Fibroblast of lung (primary cell): ENCODE data around the gene CNR1. TPM values are rescaled to one million over a fixed set of nuclear protein-coding genes. Genes with fewer than 3 reads are reported as not detected.

Experiments used
- DNase-seq, 2 donors: peaks; one replicate each; pipeline versions ENCODE4 v3.0.0 to v3.0.0-alpha.2; 2010; ENCODE audit warnings: low read depth in 2 of 2
- H2AFZ ChIP-seq: 2 replicates; pipeline ENCODE4 v1.5.1; 2012; ENCODE audit warnings: low read length, control low read depth, inconsistent platforms
- H3K27ac ChIP-seq: 2 replicates; pipeline ENCODE4 v1.5.1; 2011; ENCODE audit warnings: low read length, control low read depth; ENCODE audit not compliant: insufficient read depth
- H3K27me3 ChIP-seq: 2 replicates; pipeline ENCODE4 v1.5.1; 2011; ENCODE audit warnings: mild to moderate bottlenecking, low read length; ENCODE audit not compliant: control insufficient read depth, insufficient read depth
- H3K36me3 ChIP-seq: 2 replicates; pipeline ENCODE4 v1.5.1; 2011; ENCODE audit warnings: low read length; ENCODE audit not compliant: control insufficient read depth, insufficient read depth
- H3K4me1 ChIP-seq: 2 replicates; pipeline ENCODE4 v1.5.1; 2011; ENCODE audit warnings: low read length; ENCODE audit not compliant: control insufficient read depth, insufficient read depth; ENCODE audit errors: extremely low read depth
- H3K4me2 ChIP-seq: 2 replicates; pipeline ENCODE4 v1.5.1; 2011; ENCODE audit warnings: low read length, control low read depth; ENCODE audit not compliant: insufficient read depth; ENCODE audit errors: extremely low read depth
- H3K4me3 ChIP-seq, 4 experiments: fragments of 200-600 bp in 1 of 4; sonication (generic) in 1 of 4; replicated peaks in 1 of 4; 2 replicates each; pipeline ENCODE4 v1.5.1; 2011 to 2016; ENCODE audit warnings: low read length in 4 of 4, low read depth in 3 of 4, mild to moderate bottlenecking in 3 of 4, control low read depth in 2 of 4, inconsistent platforms in 1 of 4, mixed read lengths in 1 of 4; ENCODE audit not compliant: insufficient read depth in 1 of 4; ENCODE audit errors: control extremely low read depth in 1 of 4
- H3K79me2 ChIP-seq: 2 replicates; pipeline ENCODE4 v1.5.1; 2012; ENCODE audit warnings: mild to moderate bottlenecking, low read length, inconsistent platforms; ENCODE audit not compliant: control insufficient read depth, insufficient read depth
- H3K9ac ChIP-seq: 2 replicates; pipeline ENCODE4 v1.5.1; 2011; ENCODE audit warnings: mild to moderate bottlenecking, low read length, control low read depth; ENCODE audit not compliant: insufficient read depth
- H3K9me3 ChIP-seq: 2 replicates; pipeline ENCODE4 v1.5.1; 2012; ENCODE audit warnings: low read depth, low read length; ENCODE audit not compliant: control insufficient read depth, insufficient read depth
- H4K20me1 ChIP-seq: 2 replicates; pipeline ENCODE4 v1.5.1; 2011; ENCODE audit warnings: low read length; ENCODE audit not compliant: control insufficient read depth, insufficient read depth; ENCODE audit errors: extremely low read depth
- CTCF ChIP-seq, 2 donors: IDR thresholded peaks in 1 of 2; conservative IDR thresholded peaks in 1 of 2; 1 replicate in 1 of 2; 2 replicates in 1 of 2; pipeline ENCODE4 v1.5.1; 2011 to 2012; ENCODE audit warnings: low read length in 2 of 2, control low read depth in 1 of 2, inconsistent platforms in 1 of 2, low read depth in 1 of 2, mild to moderate bottlenecking in 1 of 2
- EZH2 ChIP-seq: IDR thresholded peaks from 2 replicates; pipeline ENCODE4 v1.5.1; 2012; ENCODE audit warnings: low read length, control low read depth, mild to moderate bottlenecking; ENCODE audit errors: missing control alignments
- polyA plus RNA-seq, 2 donors: library from polyadenylated mRNA; depleted of rRNA in 1 of 2; stranded (reverse) in 1 of 2; unstranded in 1 of 2; fragments of >200 nt; gene quantifications; 2 replicates each; pipeline ENCODE4 v1.2.1, GENCODE V29; 2011 to 2012; ENCODE audit warnings: missing spikeins in 1 of 2
- total RNA-seq: library from RNA; depleted of rRNA; stranded (reverse); fragments of >200 nt; gene quantifications from 2 replicates; pipeline ENCODE4 v1.2.1, GENCODE V29; 2014

CNR1 gene
- total and polyA plus RNA-seq, 2 donors (not counting 1 experiment from before 2014, with no cell fraction given) = not detected

DNA sequence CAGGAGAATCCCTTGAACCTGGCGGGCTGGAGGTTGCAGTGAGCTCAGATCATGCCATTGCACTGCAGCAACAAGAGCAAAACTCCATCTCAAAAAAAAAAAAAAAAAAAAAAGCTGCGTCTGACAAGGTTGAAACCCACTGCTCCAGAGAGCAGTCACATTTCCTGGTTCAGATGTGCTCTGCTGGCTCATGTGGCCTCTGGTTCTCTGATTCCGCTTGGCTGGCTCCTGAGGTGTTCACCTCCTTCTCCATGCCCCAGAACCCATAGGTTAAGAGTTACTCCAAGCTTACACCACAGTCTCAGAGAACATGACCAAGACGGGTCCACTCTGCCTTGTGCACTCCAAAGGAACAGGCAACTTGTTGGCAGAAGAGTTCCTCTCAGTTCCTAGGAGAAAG, 8.8 kb upstream of the CNR1 start:
- H3K36me3 ChIP-seq = no peaks in the 10 kb centered on the region
- H3K9me3 ChIP-seq = no peaks in the 10 kb centered on the region
- DNase-seq = no peak
- H2AFZ ChIP-seq = no peak overlapping the region
- H4K20me1 ChIP-seq = no peaks in the 10 kb centered on the region
- H3K4me1 ChIP-seq = no peaks in the 10 kb centered on the region
- no peak overlapping the region for H3K4me3 ChIP-seq
- no peak for TF ChIP-seq CTCF (conservative IDR thresholded peaks at IDR 0.05 in 1 of 2, IDR thresholded peaks at IDR 0.05 in 1 of 2; ENCODE audit: low read depth in 1 of 2, low read length in 2 of 2)
- no peak for TF ChIP-seq EZH2
- H3K79me2 ChIP-seq = no peaks in the 10 kb centered on the region
- no peak overlapping the region for H3K9ac ChIP-seq
- H3K4me2 ChIP-seq = no peak overlapping the region
- H3K27ac ChIP-seq = no peak overlapping the region
- no peaks in the 10 kb centered on the region for H3K27me3 ChIP-seq

DNA sequence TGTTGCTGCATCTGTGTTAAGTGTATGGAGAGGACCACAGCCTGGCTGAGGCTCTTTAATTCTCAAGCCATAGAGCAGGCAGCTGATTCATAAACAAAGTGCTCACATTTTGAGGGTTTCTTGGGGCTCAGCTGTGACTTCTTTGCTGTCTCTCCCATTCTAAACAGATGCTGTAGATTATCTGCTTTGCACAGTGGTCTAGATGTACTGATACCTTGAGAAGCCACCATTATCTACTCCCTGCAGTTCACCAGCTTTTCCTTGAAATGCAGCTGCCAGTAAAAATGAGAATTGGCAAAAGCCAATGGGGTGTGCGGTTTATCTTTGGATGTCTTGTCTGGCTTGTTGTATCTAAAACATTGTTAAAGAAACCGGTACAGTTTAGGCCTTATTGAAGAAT, 5.2 kb upstream of the CNR1 start:
- no peak overlapping the region for H3K4me2 ChIP-seq
- no peaks in the 10 kb centered on the region for H3K9me3 ChIP-seq
- no peaks in the 10 kb centered on the region for H3K79me2 ChIP-seq
- TF ChIP-seq EZH2 (no peak), CTCF (conservative IDR thresholded peaks at IDR 0.05 in 1 of 2, IDR thresholded peaks at IDR 0.05 in 1 of 2; ENCODE audit: low read depth in 1 of 2, low read length in 2 of 2) (no peak)
- no peaks in the 10 kb centered on the region for H3K36me3 ChIP-seq
- H3K9ac ChIP-seq = no peak overlapping the region
- H2AFZ ChIP-seq = no peak overlapping the region
- H3K4me3 ChIP-seq = no peak overlapping the region
- no peaks in the 10 kb centered on the region for H4K20me1 ChIP-seq
- H3K4me1 ChIP-seq = no peaks in the 10 kb centered on the region
- no peak for DNase-seq
- no peak overlapping the region for H3K27ac ChIP-seq
- H3K27me3 ChIP-seq = peaks cover 24% of the 10 kb centered on the region

DNA sequence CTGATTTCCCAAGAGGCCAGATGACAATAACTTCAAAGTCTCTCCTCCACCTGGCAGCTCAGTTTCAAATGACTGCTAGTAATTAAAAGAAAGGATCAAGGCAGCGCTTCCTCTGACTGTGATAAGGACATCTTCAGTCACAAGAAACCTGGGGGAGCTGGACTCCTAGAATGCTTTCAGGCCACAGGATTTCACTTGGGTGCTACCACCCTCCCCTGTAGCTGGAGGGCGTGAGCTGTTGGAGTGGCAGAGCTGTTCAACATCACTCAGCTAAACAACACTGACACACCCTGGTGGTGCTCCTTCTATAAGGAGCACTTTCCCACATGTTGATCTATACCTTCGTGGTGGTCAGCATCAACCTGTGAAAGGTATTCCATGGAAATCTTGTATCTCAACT, 2.2 kb upstream of the CNR1 start:
- Histone ChIP-seq H3K9me3 (no peaks in the 10 kb centered on the region), H3K27me3 (peaks cover 33% of the 10 kb centered on the region), H3K4me2 (no peak overlapping the region), H4K20me1 (no peaks in the 10 kb centered on the region), H3K4me1 (no peaks in the 10 kb centered on the region), H3K9ac (no peak overlapping the region), H3K27ac (no peak overlapping the region), H3K36me3 (no peaks in the 10 kb centered on the region), H2AFZ (no peak overlapping the region), H3K4me3 (no peak overlapping the region), H3K79me2 (no peaks in the 10 kb centered on the region)
- TF ChIP-seq EZH2 (no peak), CTCF (conservative IDR thresholded peaks at IDR 0.05 in 1 of 2, IDR thresholded peaks at IDR 0.05 in 1 of 2; ENCODE audit: low read depth in 1 of 2, low read length in 2 of 2) (no peak)
- DNase-seq = no peak
